ENCODE data around the gene MAST2.

Gene MAST2

GRCh38 chr1:46067652-46068051 lies 264.2 kb downstream of the MAST2 start:
- H3K4me1 ChIP-seq (ENCODE audit: control insufficient read depth in 1 of 2, insufficient read depth in 2 of 2, low read length in 2 of 2): no peaks in the 10 kb centered on the region
- H3K4me3 ChIP-seq (ENCODE audit: low read depth, low read length): no peak overlapping the region
- no peak overlapping the region for H3K4ac ChIP-seq (ENCODE audit: low read depth, low read length)
- no peak overlapping the region for H3K23ac ChIP-seq (ENCODE audit: low read length)
- H2BK120ac ChIP-seq (ENCODE audit: insufficient read depth, low read length, poor library complexity): no peak overlapping the region
- no peaks in the 10 kb centered on the region for H3K9me3 ChIP-seq (ENCODE audit: insufficient read depth, low read depth, low read length)
- no peak overlapping the region for H3K9ac ChIP-seq (ENCODE audit: low read length)
- no peak overlapping the region for H2BK5ac ChIP-seq (ENCODE audit: low read depth, low read length, poor library complexity)
- DNase-seq: no peak
- no peak overlapping the region for H2AFZ ChIP-seq (ENCODE audit: insufficient read depth, low read length, poor library complexity)
- no peaks in the 10 kb centered on the region for H3K36me3 ChIP-seq (ENCODE audit: control insufficient read depth in 1 of 2, insufficient read depth in 2 of 2, low read length in 2 of 2)
- H2AK5ac ChIP-seq (ENCODE audit: low read length): no peak overlapping the region
- H4K8ac ChIP-seq (ENCODE audit: low read depth, low read length): no peak overlapping the region
- H3K27me3 ChIP-seq (ENCODE audit: insufficient read depth, low read length): no peaks in the 10 kb centered on the region
- H3K27ac ChIP-seq (ENCODE audit: low read depth, low read length): no peak overlapping the region
- H3K4me2 ChIP-seq (ENCODE audit: low read length): no peak overlapping the region
- no peak overlapping the region for H4K12ac ChIP-seq (ENCODE audit: low read depth, low read length)
- H3K79me1 ChIP-seq (ENCODE audit: low read length): no peaks in the 10 kb centered on the region
- no peak overlapping the region for H3K18ac ChIP-seq (ENCODE audit: low read length)
- H3K79me2 ChIP-seq (ENCODE audit: control insufficient read depth, insufficient read depth, low read length, poor library complexity): no peaks in the 10 kb centered on the region
- no peak overlapping the region for H2BK12ac ChIP-seq (ENCODE audit: low read length)
- H4K91ac ChIP-seq (ENCODE audit: low read depth, low read length): no peak overlapping the region
- WGBS (ENCODE audit: extremely low coverage, insufficient coverage, insufficient read length): no CpG with 5 or more reads among the region's 1 CpG
- no peak overlapping the region for H3K14ac ChIP-seq (ENCODE audit: low read length)

DNA sequence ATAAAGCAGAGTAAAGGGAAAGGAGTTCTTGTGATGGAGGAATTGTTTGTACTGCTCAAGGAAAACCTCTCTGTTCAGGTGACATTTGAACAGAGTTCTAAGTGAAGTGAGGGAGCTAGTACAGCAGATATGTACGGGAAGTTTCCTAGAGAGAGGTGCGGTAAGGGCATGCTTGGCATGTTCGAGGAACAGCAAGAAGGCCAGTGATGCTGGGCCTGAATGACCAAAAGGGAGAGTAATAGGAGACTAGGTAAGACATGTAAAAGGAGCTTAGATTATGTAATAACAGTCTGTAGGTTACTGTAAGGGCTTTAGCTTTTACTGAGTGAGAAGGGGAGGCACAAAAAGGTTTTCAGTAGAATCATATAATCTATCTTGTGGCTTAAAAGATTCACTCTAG lies 265.1 kb downstream of the MAST2 start:
- Histone ChIP-seq H3K14ac (ENCODE audit: low read length) (no peak overlapping the region), H2BK120ac (ENCODE audit: insufficient read depth, low read length, poor library complexity) (no peak overlapping the region), H3K9ac (ENCODE audit: low read length) (no peak overlapping the region), H2BK12ac (ENCODE audit: low read length) (no peak overlapping the region), H3K4ac (ENCODE audit: low read depth, low read length) (no peak overlapping the region), H3K23ac (ENCODE audit: low read length) (no peak overlapping the region), H4K91ac (ENCODE audit: low read depth, low read length) (no peak overlapping the region), H3K79me2 (ENCODE audit: control insufficient read depth, insufficient read depth, low read length, poor library complexity) (no peaks in the 10 kb centered on the region), H4K12ac (ENCODE audit: low read depth, low read length) (no peak overlapping the region), H3K4me2 (ENCODE audit: low read length) (no peak overlapping the region), H3K27ac (ENCODE audit: low read depth, low read length) (no peak overlapping the region), H3K4me1 (ENCODE audit: control insufficient read depth in 1 of 2, insufficient read depth in 2 of 2, low read length in 2 of 2) (no peaks in the 10 kb centered on the region), H3K4me3 (ENCODE audit: low read depth, low read length) (no peak overlapping the region), H2AFZ (ENCODE audit: insufficient read depth, low read length, poor library complexity) (no peak overlapping the region), H3K27me3 (ENCODE audit: insufficient read depth, low read length) (no peaks in the 10 kb centered on the region), H4K8ac (ENCODE audit: low read depth, low read length) (no peak overlapping the region), H3K36me3 (ENCODE audit: control insufficient read depth in 1 of 2, insufficient read depth in 2 of 2, low read length in 2 of 2) (no peaks in the 10 kb centered on the region), H3K79me1 (ENCODE audit: low read length) (no peaks in the 10 kb centered on the region), H3K18ac (ENCODE audit: low read length) (no peak overlapping the region), H3K9me3 (ENCODE audit: insufficient read depth, low read depth, low read length) (no peaks in the 10 kb centered on the region), H2AK5ac (ENCODE audit: low read length) (no peak overlapping the region), H2BK5ac (ENCODE audit: low read depth, low read length, poor library complexity) (no peak overlapping the region)
- no CpG with 5 or more reads among the region's 3 CpGs for WGBS (ENCODE audit: extremely low coverage, insufficient coverage, insufficient read length)
- DNase-seq: peak; percentile 26 to 65

DNA sequence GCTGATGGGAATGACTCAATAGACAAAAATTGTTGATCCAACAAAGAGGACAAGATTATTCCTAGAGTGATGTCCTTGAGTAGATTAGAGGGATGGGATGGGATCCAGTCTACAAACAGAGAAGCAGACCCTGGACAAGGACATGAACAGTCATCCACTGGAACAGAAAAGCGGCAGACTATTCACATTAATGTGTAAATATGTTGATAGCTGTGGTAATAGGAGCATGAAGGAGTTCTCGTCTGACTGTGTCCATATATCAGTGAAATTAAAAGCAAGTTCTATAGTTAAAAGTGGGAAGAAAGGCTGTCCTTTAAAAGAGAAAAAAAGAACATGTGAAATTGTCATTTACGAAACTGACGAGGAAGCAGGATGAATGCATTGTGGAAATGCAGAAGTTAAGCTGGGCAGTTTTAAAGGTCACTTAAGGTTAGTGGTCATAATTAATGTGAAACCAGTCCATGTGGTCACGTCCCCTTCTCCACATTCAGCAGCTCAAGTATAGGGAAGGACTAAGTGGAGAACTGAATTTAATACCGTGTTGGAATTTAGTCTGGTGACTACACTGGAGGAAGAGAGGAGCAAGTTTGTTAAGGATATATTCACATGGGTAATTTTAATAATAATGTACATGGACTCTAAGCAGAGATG lies 266.9 kb downstream of the MAST2 start:
- no peak overlapping the region for H2AFZ ChIP-seq (ENCODE audit: insufficient read depth, low read length, poor library complexity)
- H4K91ac ChIP-seq (ENCODE audit: low read depth, low read length): no peak overlapping the region
- no peak overlapping the region for H3K27ac ChIP-seq (ENCODE audit: low read depth, low read length)
- H3K9me3 ChIP-seq (ENCODE audit: insufficient read depth, low read depth, low read length): no peaks in the 10 kb centered on the region
- DNase-seq: peak in 1 of 2 donors; percentile 17
- no peak overlapping the region for H2BK5ac ChIP-seq (ENCODE audit: low read depth, low read length, poor library complexity)
- no peaks in the 10 kb centered on the region for H3K79me2 ChIP-seq (ENCODE audit: control insufficient read depth, insufficient read depth, low read length, poor library complexity)
- H2AK5ac ChIP-seq (ENCODE audit: low read length): no peak overlapping the region
- no CpG with 5 or more reads among the region's 6 CpGs for WGBS (ENCODE audit: extremely low coverage, insufficient coverage, insufficient read length)
- H3K4me1 ChIP-seq (ENCODE audit: control insufficient read depth in 1 of 2, insufficient read depth in 2 of 2, low read length in 2 of 2): no peaks in the 10 kb centered on the region
- H4K8ac ChIP-seq (ENCODE audit: low read depth, low read length): no peak overlapping the region
- no peak overlapping the region for H3K4me2 ChIP-seq (ENCODE audit: low read length)
- no peak overlapping the region for H2BK120ac ChIP-seq (ENCODE audit: insufficient read depth, low read length, poor library complexity)
- H4K12ac ChIP-seq (ENCODE audit: low read depth, low read length): no peak overlapping the region
- no peak overlapping the region for H2BK12ac ChIP-seq (ENCODE audit: low read length)
- H3K27me3 ChIP-seq (ENCODE audit: insufficient read depth, low read length): no peaks in the 10 kb centered on the region
- H3K23ac ChIP-seq (ENCODE audit: low read length): no peak overlapping the region
- no peak overlapping the region for H3K18ac ChIP-seq (ENCODE audit: low read length)
- H3K9ac ChIP-seq (ENCODE audit: low read length): no peak overlapping the region
- H3K4me3 ChIP-seq (ENCODE audit: low read depth, low read length): no peak overlapping the region
- H3K14ac ChIP-seq (ENCODE audit: low read length): no peak overlapping the region
- H3K36me3 ChIP-seq (ENCODE audit: control insufficient read depth in 1 of 2, insufficient read depth in 2 of 2, low read length in 2 of 2): no peaks in the 10 kb centered on the region
- H3K79me1 ChIP-seq (ENCODE audit: low read length): no peaks in the 10 kb centered on the region
- no peak overlapping the region for H3K4ac ChIP-seq (ENCODE audit: low read depth, low read length)

- no peak overlapping the region for H3K4me2 ChIP-seq (ENCODE audit: low read length)
- H4K8ac ChIP-seq (ENCODE audit: low read depth, low read length): no peak overlapping the region
- no peak overlapping the region for H4K91ac ChIP-seq (ENCODE audit: low read depth, low read length)
- DNase-seq: no peak
- no peak overlapping the region for H2AK5ac ChIP-seq (ENCODE audit: low read length)
- H3K27ac ChIP-seq (ENCODE audit: low read depth, low read length): no peak overlapping the region
- H3K23ac ChIP-seq (ENCODE audit: low read length): no peak overlapping the region
- H3K36me3 ChIP-seq (ENCODE audit: control insufficient read depth in 1 of 2, insufficient read depth in 2 of 2, low read length in 2 of 2): no peaks in the 10 kb centered on the region
- no peaks in the 10 kb centered on the region for H3K27me3 ChIP-seq (ENCODE audit: insufficient read depth, low read length)
- H3K14ac ChIP-seq (ENCODE audit: low read length): no peak overlapping the region
- no peaks in the 10 kb centered on the region for H3K9me3 ChIP-seq (ENCODE audit: insufficient read depth, low read depth, low read length)
- WGBS (ENCODE audit: extremely low coverage, insufficient coverage, insufficient read length): no CpG with 5 or more reads among the region's 1 CpG
- no peak overlapping the region for H2BK5ac ChIP-seq (ENCODE audit: low read depth, low read length, poor library complexity)
- H2AFZ ChIP-seq (ENCODE audit: insufficient read depth, low read length, poor library complexity): no peak overlapping the region
- no peak overlapping the region for H3K18ac ChIP-seq (ENCODE audit: low read length)
- no peak overlapping the region for H3K4ac ChIP-seq (ENCODE audit: low read depth, low read length)
- no peak overlapping the region for H3K4me3 ChIP-seq (ENCODE audit: low read depth, low read length)
- H3K4me1 ChIP-seq (ENCODE audit: control insufficient read depth in 1 of 2, insufficient read depth in 2 of 2, low read length in 2 of 2): no peaks in the 10 kb centered on the region
- H2BK12ac ChIP-seq (ENCODE audit: low read length): no peak overlapping the region
- H4K12ac ChIP-seq (ENCODE audit: low read depth, low read length): no peak overlapping the region
- no peaks in the 10 kb centered on the region for H3K79me1 ChIP-seq (ENCODE audit: low read length)
- H2BK120ac ChIP-seq (ENCODE audit: insufficient read depth, low read length, poor library complexity): no peak overlapping the region
- no peak overlapping the region for H3K9ac ChIP-seq (ENCODE audit: low read length)
- no peaks in the 10 kb centered on the region for H3K79me2 ChIP-seq (ENCODE audit: control insufficient read depth, insufficient read depth, low read length, poor library complexity)
These were observed 269.6 kb downstream of the MAST2 start for GRCh38 chr1:46072975-46073374.
